Measurements from ENCODE around the gene MED16.

DNA sequence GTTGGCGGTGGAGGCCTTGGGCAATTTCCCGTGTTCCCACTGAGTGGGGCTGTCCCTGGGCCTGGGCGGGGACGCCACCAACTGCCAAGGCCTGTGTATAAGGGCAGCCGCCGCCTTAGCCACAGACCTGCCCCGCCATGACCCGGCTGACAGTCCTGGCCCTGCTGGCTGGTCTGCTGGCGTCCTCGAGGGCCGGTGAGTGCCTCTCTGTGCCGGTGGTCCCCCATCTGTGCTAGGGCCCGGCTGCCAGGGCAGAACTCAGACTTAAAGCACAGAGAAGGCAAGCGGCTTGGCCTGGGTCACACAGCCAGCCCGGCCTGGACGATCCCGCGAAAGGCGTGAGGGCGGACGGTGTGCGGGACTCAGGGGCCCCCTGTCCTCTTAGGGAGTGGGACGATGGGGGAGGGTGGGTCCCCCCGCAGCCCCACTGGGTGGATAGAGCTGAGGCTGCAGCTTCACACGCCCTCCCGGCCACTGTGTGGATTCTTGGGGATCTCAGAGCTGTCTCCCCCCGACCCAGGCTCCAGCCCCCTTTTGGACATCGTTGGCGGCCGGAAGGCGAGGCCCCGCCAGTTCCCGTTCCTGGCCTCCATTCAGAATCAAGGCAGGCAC, 65.2 kb downstream of the MED16 start, which contains the start of gene AZU1:
- TF ChIP-seq, protein P1, sequence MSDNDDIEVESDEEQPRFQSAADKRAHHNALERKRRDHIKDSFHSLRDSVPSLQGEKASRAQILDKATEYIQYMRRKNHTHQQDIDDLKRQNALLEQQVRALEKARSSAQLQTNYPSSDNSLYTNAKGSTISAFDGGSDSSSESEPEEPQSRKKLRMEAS (IDR thresholded peaks at IDR 0.05; ENCODE audit: low read depth, low read length), result no peak
- TF ChIP-seq CTCF (IDR thresholded peaks at IDR 0.05; ENCODE audit: low read depth, low read length), result no peak
- TF ChIP-seq POLR2A (IDR thresholded peaks at IDR 0.05; ENCODE audit: extremely low read depth, insufficient read length), result peak; percentile 80

All from NB4 (cell line).